GM06990 (cell line): ENCODE measurements around the gene ANKRD53.

ENCODE experiments used
- DNase-seq: peaks from one replicate; pipeline ENCODE4 v3.0.0-alpha.2; 2011; ENCODE audit not compliant: insufficient read length; ENCODE audit errors: extremely low read depth
- H3K27me3 ChIP-seq: replicated peaks from 2 replicates; pipeline ENCODE4 v1.6.0; 2011; ENCODE audit warnings: low read length; ENCODE audit not compliant: control insufficient read depth, insufficient read depth
- H3K36me3 ChIP-seq: 2 replicates; pipeline ENCODE4 v1.5.1; 2011; ENCODE audit warnings: low read length; ENCODE audit not compliant: control insufficient read depth, insufficient read depth
- H3K4me3 ChIP-seq: replicated peaks from 2 replicates; pipeline ENCODE4 v1.5.1; 2011; ENCODE audit warnings: low read depth, mild to moderate bottlenecking, control low read depth, low read length
- TF ChIP-seq, protein P1 (sequence below): IDR thresholded peaks from 2 replicates; pipeline ENCODE4 v1.5.1; 2011; ENCODE audit warnings: low read length, control low read depth, mild to moderate bottlenecking, inconsistent platforms; ENCODE audit not compliant: insufficient read depth, poor library complexity, severe bottlenecking

ANKRD53 gene

GRCh38 chr2:70939001-70939838 is 39.2 kb upstream of the ANKRD53 start:
- no peak for DNase-seq
- H3K4me3 ChIP-seq = no peak overlapping the region
- no peaks in the 10 kb centered on the region for H3K36me3 ChIP-seq
- peaks cover 4% of the 10 kb centered on the region for H3K27me3 ChIP-seq
- TF ChIP-seq, protein P1, sequence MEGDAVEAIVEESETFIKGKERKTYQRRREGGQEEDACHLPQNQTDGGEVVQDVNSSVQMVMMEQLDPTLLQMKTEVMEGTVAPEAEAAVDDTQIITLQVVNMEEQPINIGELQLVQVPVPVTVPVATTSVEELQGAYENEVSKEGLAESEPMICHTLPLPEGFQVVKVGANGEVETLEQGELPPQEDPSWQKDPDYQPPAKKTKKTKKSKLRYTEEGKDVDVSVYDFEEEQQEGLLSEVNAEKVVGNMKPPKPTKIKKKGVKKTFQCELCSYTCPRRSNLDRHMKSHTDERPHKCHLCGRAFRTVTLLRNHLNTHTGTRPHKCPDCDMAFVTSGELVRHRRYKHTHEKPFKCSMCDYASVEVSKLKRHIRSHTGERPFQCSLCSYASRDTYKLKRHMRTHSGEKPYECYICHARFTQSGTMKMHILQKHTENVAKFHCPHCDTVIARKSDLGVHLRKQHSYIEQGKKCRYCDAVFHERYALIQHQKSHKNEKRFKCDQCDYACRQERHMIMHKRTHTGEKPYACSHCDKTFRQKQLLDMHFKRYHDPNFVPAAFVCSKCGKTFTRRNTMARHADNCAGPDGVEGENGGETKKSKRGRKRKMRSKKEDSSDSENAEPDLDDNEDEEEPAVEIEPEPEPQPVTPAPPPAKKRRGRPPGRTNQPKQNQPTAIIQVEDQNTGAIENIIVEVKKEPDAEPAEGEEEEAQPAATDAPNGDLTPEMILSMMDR = no peak

- no peaks in the 10 kb centered on the region for H3K36me3 ChIP-seq
- no peak overlapping the region for H3K4me3 ChIP-seq
- TF ChIP-seq, protein P1 = no peak
- H3K27me3 ChIP-seq = peaks cover 4% of the 10 kb centered on the region
- no peak for DNase-seq
Measured at GRCh38 chr2:70939839-70940580, 38.4 kb upstream of the ANKRD53 start.

DNA sequence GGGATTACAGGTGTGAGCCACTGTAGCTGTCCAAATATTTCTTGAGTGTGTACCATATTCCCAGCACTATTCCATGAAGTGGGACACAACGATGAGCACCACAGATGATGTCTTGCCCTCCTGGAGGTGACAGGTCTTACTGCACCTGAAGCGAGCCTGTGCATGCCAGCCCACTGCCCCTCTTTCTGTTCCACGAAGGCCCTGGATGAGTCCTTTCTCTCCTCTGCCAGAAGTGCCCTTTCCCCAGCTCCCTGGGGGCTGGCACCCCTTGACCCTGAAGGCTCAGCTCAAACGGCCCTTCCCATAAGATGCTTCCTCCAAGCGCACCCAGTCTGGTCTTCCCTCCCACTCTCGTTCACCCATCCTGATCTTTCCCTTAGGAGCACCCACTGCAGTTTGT is 37.2 kb upstream of the ANKRD53 start:
- Histone ChIP-seq H3K27me3 (peaks cover 4% of the 10 kb centered on the region; the same call in 1 of the 2 replicates), H3K36me3 (no peaks in the 10 kb centered on the region), H3K4me3 (no peak overlapping the region)
- no peak for DNase-seq
- TF ChIP-seq, protein P1 = no peak

DNA sequence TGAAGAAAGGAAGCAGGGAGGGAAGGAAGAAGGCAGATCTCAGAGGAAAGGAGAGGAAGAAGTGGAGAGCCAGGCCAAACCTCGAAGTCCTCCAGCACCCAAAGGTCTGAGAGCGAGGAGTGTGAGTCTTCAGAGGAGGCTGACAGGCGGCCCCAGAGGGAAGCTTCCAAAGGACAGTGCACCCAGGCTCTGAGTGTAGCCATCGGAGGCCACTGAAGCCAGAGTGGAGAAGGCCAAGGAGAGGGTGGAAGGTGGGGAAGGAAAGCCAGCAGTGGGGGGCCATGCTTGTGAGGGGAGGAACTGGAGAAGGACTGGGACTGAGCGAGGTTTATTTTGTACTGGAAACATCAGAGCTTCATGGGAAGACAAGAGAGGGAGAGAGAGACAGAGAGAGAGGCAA is 36.7 kb upstream of the ANKRD53 start:
- TF ChIP-seq, protein P1 = no peak
- DNase-seq = no peak
- Histone ChIP-seq H3K36me3 (no peaks in the 10 kb centered on the region), H3K4me3 (no peak overlapping the region), H3K27me3 (peaks cover 4% of the 10 kb centered on the region; the same call in 1 of the 2 replicates)

- Histone ChIP-seq H3K27me3 (peaks cover 4% of the 10 kb centered on the region; the same call in 1 of the 2 replicates), H3K4me3 (no peak overlapping the region), H3K36me3 (no peaks in the 10 kb centered on the region)
- DNase-seq = no peak
- TF ChIP-seq, protein P1 = no peak
Measured at GRCh38 chr2:70942396-70943204, 35.8 kb upstream of the ANKRD53 start.
